ENCODE data around the gene TOPBP1. TPM values are rescaled to one million over a fixed set of nuclear protein-coding genes. Genes with fewer than 3 reads are reported as not detected.
"Not testable (repeated sequence)": the region's sequence is repeated elsewhere in the genome, so short reads cannot be mapped to it uniquely, and the experiment has no call there.

Gene TOPBP1
- total RNA-seq, 2 donors from 2014 or later, result 22.6 to 34.3 TPM

- H3K27ac ChIP-seq, result no peak overlapping the region
- WGBS, 2 donors, result 61 to 93% methylated on average over 4 of the region's 4 CpGs
- no peaks in the 10 kb centered on the region for H3K9me3 ChIP-seq
- DNase-seq, result no peak
- intact Hi-C loops (cut with DNase I), result no loop called here
- no peak overlapping the region for H3K4me3 ChIP-seq
- ATAC-seq, result no peak
- H3K36me3 ChIP-seq (replicated peaks in 1 of 2; ENCODE audit: insufficient read depth in 1 of 2, low read depth in 2 of 2), result no peaks in the 10 kb centered on the region
- TF ChIP-seq POLR2A (IDR thresholded peaks at IDR 0.05) (no peak), CTCF (IDR thresholded peaks at IDR 0.05) (no peak)
- no peaks in the 10 kb centered on the region for H3K4me1 ChIP-seq
- no peaks in the 10 kb centered on the region for H3K27me3 ChIP-seq
Measured at GRCh38 chr3:133692759-133693158, 31.0 kb upstream of the TOPBP1 start.

- H3K36me3 ChIP-seq (replicated peaks in 1 of 2; ENCODE audit: insufficient read depth in 1 of 2, low read depth in 2 of 2), result no peaks in the 10 kb centered on the region
- ATAC-seq (no peak), DNase-seq (no peak)
- no peak overlapping the region for H3K27ac ChIP-seq
- H3K9me3 ChIP-seq, result no peaks in the 10 kb centered on the region
- H3K4me1 ChIP-seq, result no peaks in the 10 kb centered on the region
- TF ChIP-seq POLR2A (IDR thresholded peaks at IDR 0.05), result no peak
- no peak for TF ChIP-seq CTCF (IDR thresholded peaks at IDR 0.05)
- H3K27me3 ChIP-seq, result no peaks in the 10 kb centered on the region
- no peak overlapping the region for H3K4me3 ChIP-seq
- intact Hi-C loops (cut with DNase I), result no loop called here
- WGBS, 2 donors, result 57 to 60% methylated on average over 5 to 6 of the region's 6 CpGs
Measured at GRCh38 chr3:133691273-133692107, 29.7 kb upstream of the TOPBP1 start.

- H3K36me3 ChIP-seq (replicated peaks in 1 of 2; ENCODE audit: insufficient read depth in 1 of 2, low read depth in 2 of 2); H3K27me3 ChIP-seq; ATAC-seq; H3K4me3 ChIP-seq; H3K27ac ChIP-seq; H3K9me3 ChIP-seq; DNase-seq; intact Hi-C loops (cut with DNase I): not testable (repeated sequence)
- peaks cover 13% of the 10 kb centered on the region for H3K4me1 ChIP-seq
- 96 to 98% methylated on average over 2 of the region's 2 CpGs for WGBS, 2 donors
Measured at GRCh38 chr3:133677993-133678392, 16.3 kb upstream of the TOPBP1 start.

DNA sequence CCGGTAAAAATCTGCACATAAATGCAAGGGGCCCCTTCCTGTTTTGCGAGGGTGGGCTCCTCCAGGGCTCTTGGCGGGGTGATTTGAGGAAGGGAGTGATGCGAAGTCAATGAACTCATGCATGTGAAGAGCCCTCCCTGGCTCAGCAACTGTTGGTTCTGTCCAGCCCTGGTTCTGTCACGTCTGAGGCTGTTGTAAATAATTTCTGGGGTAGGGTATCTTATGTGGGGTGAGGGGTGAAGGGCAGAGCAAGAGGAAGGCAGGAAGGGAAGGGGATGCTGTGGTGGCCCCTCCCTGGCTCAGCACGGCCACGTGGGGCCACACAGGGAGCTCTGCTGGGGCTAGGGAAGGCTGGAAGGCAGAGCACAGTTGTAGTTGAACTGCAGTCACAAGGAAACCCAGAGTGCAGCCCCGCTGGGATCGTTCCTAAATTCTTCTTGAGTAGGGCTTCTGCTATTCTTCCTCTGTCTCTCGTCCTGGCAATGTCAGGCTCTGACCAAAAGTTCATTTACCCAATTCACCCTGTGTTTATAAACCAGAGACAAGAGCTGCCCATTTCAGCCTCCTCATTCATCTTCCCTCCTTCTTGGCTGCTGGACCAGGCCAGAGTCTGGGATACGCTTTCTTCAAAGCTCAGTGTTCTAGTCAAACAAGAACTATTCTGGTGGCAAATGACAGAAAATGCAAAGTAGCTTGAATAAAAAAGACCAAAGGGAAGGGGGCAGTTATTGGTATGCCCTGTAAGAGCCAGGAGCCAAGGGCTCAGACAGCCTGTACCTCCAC, 14.8 kb upstream of the TOPBP1 start:
- Histone ChIP-seq H3K4me1 (peaks cover 16% of the 10 kb centered on the region), H3K27ac (no peak overlapping the region), H3K27me3 (no peaks in the 10 kb centered on the region), H3K9me3 (no peaks in the 10 kb centered on the region), H3K4me3 (no peak overlapping the region), H3K36me3 (replicated peaks in 1 of 2; ENCODE audit: insufficient read depth in 1 of 2, low read depth in 2 of 2) (no peaks in the 10 kb centered on the region)
- TF ChIP-seq POLR2A (IDR thresholded peaks at IDR 0.05) (no peak), CTCF (IDR thresholded peaks at IDR 0.05) (no peak)
- ATAC-seq (no peak), DNase-seq (no peak)
- intact Hi-C loops (cut with DNase I), result no loop called here
- WGBS, 2 donors, result 62 to 69% methylated on average over 11 of the region's 11 CpGs

DNA sequence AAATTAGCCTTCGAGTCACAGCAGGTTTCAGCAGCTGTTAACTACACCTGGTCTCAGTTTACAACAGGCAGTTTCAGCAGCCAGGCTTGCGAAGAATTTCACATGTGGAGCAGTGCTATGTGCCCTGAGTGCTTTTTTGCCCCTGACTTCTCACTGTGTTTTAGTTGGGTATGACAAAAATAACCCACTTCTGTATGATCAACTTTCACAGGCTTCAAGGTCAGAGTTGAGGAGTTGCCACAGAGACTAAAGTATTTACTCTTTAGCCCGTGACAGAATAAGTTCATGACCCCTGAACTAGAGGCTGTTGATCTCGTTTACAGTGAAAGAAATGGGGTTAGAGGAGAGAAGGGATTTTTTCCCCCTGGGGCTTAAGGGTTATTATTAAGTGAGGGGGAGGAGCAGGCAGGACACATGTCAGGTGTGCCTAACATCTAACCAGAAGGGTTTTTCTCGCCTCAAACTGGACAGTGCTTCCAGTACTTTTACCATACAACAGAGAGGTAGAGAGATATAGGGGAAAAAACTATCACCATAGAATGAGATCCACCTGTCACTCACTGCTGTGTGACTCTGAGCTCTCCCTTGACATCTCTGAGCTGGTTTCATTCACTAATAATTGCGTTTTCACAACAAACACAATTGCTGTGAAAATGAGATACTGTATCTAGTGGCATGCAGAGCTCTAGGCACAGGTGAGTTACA, 14.0 kb upstream of the TOPBP1 start:
- H3K36me3 ChIP-seq (replicated peaks in 1 of 2; ENCODE audit: insufficient read depth in 1 of 2, low read depth in 2 of 2), result no peaks in the 10 kb centered on the region
- intact Hi-C loops (cut with DNase I), result no loop called here
- WGBS, 2 donors, result 29 to 35% methylated on average over 6 of the region's 6 CpGs
- H3K4me1 ChIP-seq, result peaks cover 23% of the 10 kb centered on the region
- H3K9me3 ChIP-seq, result no peaks in the 10 kb centered on the region
- ATAC-seq (peak; percentile 69), DNase-seq (peak in 1 of 4 donors; percentile 13)
- H3K27ac ChIP-seq, result peak overlapping the region in 2 of 4 donors; percentile 5 to 6
- H3K4me3 ChIP-seq, result no peak overlapping the region
- no peak for TF ChIP-seq POLR2A (IDR thresholded peaks at IDR 0.05)
- H3K27me3 ChIP-seq, result no peaks in the 10 kb centered on the region
